GM12864 (cell line): Measurements from ENCODE around the gene RFX7.

Experiments used
- DNase-seq: peaks from one replicate; pipeline ENCODE4 v3.0.0-alpha.2; 2011; ENCODE audit warnings: low read depth
- H3K4me3 ChIP-seq: 2 replicates; pipeline ENCODE4 v1.5.1; 2011; ENCODE audit warnings: mild to moderate bottlenecking, low read depth, low read length, control low read depth
- CTCF ChIP-seq: IDR thresholded peaks from 2 replicates; pipeline ENCODE4 v1.5.1; 2011; ENCODE audit warnings: low read depth, mild to moderate bottlenecking, moderate library complexity, low read length, control low read depth, inconsistent platforms; ENCODE audit errors: missing control alignments

RFX7 gene

GRCh38 chr15:56128081-56128480 is 115.6 kb downstream of the RFX7 start:
- TF ChIP-seq CTCF: no peak
- H3K4me3 ChIP-seq: no peak overlapping the region
- no peak for DNase-seq

DNA sequence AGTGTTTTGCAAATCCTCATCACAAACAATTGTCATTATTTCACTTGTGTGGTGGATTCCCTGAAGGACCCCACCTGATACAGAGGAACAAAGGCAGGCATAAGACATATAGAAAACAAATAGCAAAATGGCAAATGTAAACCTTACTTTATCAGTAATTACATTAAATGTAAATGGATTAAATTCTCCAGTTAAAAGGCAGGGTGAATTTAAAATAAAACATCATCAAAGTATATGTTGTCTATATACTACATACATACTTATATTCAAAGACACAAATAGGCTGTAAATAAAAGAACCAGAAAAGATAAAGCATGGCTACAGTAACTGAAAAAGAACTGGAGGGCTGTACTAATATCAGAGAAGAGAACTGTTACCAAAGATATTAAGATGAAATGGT is 117.3 kb downstream of the RFX7 start:
- no peak for TF ChIP-seq CTCF
- no peak overlapping the region for H3K4me3 ChIP-seq
- no peak for DNase-seq

GRCh38 chr15:56124391-56124790 is 119.3 kb downstream of the RFX7 start:
- TF ChIP-seq CTCF: no peak
- DNase-seq: no peak

DNA sequence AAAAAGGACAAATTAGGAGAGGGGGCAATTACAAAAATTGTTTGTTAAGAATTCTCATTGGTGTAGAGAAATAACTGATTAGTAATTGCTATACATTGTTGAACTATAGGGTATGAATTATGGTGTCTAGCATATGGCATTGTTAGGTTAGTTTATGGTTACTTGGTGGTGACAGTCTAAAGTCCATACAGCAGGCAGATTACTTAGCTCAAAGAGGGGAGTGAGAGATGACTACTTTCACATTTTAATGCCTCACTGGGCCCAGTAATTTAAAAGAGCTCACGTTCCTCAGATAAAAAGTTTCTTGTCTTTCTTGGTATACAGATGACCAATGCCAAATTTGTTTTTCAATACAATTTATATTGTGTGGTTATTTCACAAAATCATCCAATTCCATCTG is 137.8 kb downstream of the RFX7 start:
- TF ChIP-seq CTCF: no peak
- DNase-seq: no peak
- H3K4me3 ChIP-seq: no peak overlapping the region

More at GRCh38 chr15:56124391-56124790, 119.3 kb downstream of the RFX7 start:
- H3K4me3 ChIP-seq: no peak overlapping the region

DNA sequence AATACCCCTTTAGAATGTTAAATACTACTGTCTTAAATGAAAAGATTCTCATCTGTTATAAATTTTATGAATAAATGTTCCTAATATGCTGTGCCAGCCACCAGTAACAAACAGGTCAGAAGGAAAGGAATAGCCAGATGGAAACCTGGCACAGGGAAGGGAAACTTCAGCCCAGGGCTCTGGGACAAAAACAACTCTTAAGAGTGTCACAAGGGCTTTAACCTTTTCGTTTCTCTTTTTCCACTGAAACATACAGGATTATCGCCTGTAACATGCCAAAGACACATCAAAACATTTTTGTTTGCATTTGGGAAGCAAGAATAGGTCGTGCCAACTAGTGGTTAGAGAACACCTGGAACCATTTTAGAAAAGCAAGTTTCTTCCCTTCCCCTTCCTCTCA is 141.2 kb downstream of the RFX7 start:
- no peak for DNase-seq
- TF ChIP-seq CTCF: no peak
- no peak overlapping the region for H3K4me3 ChIP-seq

- no peak overlapping the region for H3K4me3 ChIP-seq
- no peak for DNase-seq
- TF ChIP-seq CTCF: no peak
Observed at GRCh38 chr15:56099311-56099710, 144.4 kb downstream of the RFX7 start.

- no peak for TF ChIP-seq CTCF
- H3K4me3 ChIP-seq: no peak overlapping the region
- no peak for DNase-seq
Observed at GRCh38 chr15:56098195-56098863, 145.3 kb downstream of the RFX7 start.
